PC-9 (cell line): ENCODE measurements around the gene TTC13. TPM values are rescaled to one million over a fixed set of nuclear protein-coding genes. Genes with fewer than 3 reads are reported as not detected.

Experiments used
- BruUV-seq: library from RNA; stranded (reverse); fragments of 400-500 nt; replicated peaks from 2 replicates; lab custom pipeline; 2021; lab: Mats Ljungman, UMichigan
- CTCF ChIA-PET: fragments of 300-600 bp; sonication (Branson Sonifier 250); formaldehyde crosslinking; loops from one replicate; lab custom pipeline; 2022; ENCODE audit warnings: antibody characterized with exemption; lab: Charles Lee
- POLR2A ChIA-PET: fragments of 300-600 bp; sonication (Branson Sonifier 250); formaldehyde crosslinking; loops from one replicate; lab custom pipeline; 2022; ENCODE audit warnings: antibody characterized with exemption; ENCODE audit not compliant: unreplicated experiment; lab: Charles Lee
- DNase-seq, 2 experiments: peaks; one replicate each; pipeline versions ENCODE4 v3.0.0 to v3.0.0-alpha.2; 2015 to 2022; ENCODE audit warnings: mixed read lengths in 1 of 2
- H2AFZ ChIP-seq: fragments of 200-600 bp; sonication (generic); 2 replicates; pipeline ENCODE4 v1.8.1; 2017; ENCODE audit warnings: antibody characterized with exemption
- H3F3A ChIP-seq: fragments of 200-600 bp; sonication (generic); 2 replicates; pipeline ENCODE4 v1.8.1; 2017; ENCODE audit warnings: antibody characterized with exemption, mild to moderate bottlenecking, low read depth; ENCODE audit not compliant: insufficient read depth
- H3K27ac ChIP-seq: fragments of 200-600 bp; sonication (generic); 2 replicates; pipeline ENCODE4 v1.6.1; 2016; ENCODE audit warnings: mixed run types
- H3K27me3 ChIP-seq: fragments of 200-600 bp; sonication (generic); 2 replicates; pipeline ENCODE4 v1.6.1; 2016; ENCODE audit warnings: low read depth, mixed run types; ENCODE audit not compliant: insufficient read depth
- H3K36me3 ChIP-seq: fragments of 200-600 bp; sonication (generic); 2 replicates; pipeline ENCODE4 v1.6.1; 2016; ENCODE audit warnings: low read depth, mixed run types
- H3K4me1 ChIP-seq: fragments of 200-600 bp; sonication (generic); replicated peaks from 2 replicates; pipeline ENCODE4 v1.6.1; 2016; ENCODE audit warnings: mixed run types; ENCODE audit not compliant: insufficient read depth
- H3K4me2 ChIP-seq: fragments of 200-600 bp; sonication (generic); 2 replicates; pipeline ENCODE4 v1.6.1; 2017; ENCODE audit warnings: mixed run types
- H3K4me3 ChIP-seq: fragments of 200-600 bp; sonication (generic); 2 replicates; pipeline ENCODE4 v1.6.1; 2016; ENCODE audit warnings: mixed run types
- H3K79me2 ChIP-seq: fragments of 200-600 bp; sonication (generic); 2 replicates; pipeline ENCODE4 v1.6.1; 2017; ENCODE audit warnings: low read depth, mixed run types
- H3K9me2 ChIP-seq: fragments of 200-600 bp; sonication (generic); 2 replicates; pipeline ENCODE4 v1.8.1; 2017; ENCODE audit warnings: mild to moderate bottlenecking; ENCODE audit not compliant: insufficient read depth
- H3K9me3 ChIP-seq: fragments of 200-600 bp; sonication (generic); 2 replicates; pipeline ENCODE4 v1.8.1; 2016; ENCODE audit warnings: low read depth; ENCODE audit not compliant: insufficient read depth
- H4K20me1 ChIP-seq: fragments of 200-600 bp; sonication (generic); 2 replicates; pipeline ENCODE4 v1.8.1; 2017; ENCODE audit not compliant: insufficient read depth
- EZH2 ChIP-seq: fragments of 200-600 bp; sonication (generic); IDR thresholded peaks from 2 replicates; pipeline ENCODE4 v1.8.0; 2017; ENCODE audit warnings: antibody characterized with exemption, low read depth
- intact Hi-C: fragments of 100-400 bp; cut with micrococcal nuclease; formaldehyde crosslinking; loops from one replicate; pipeline ENCODE4 v1.10.0; 2022; ENCODE audit not compliant: unreplicated experiment
- total RNA-seq: library from RNA; stranded (reverse); gene quantifications from 2 replicates; pipeline ENCODE4 v1.2.3, GENCODE V29; 2021
- TF ChIP-seq, protein P1 (sequence below): fragments of 200-600 bp; sonication (generic); conservative IDR thresholded peaks from 2 replicates; pipeline ENCODE4 v1.6.1; 2017; ENCODE audit warnings: mixed run types, antibody characterized with exemption, mild to moderate bottlenecking, moderate library complexity

The TTC13 gene
- total RNA-seq, 1 experiment from 2014 or later, result 7.5 TPM

DNA sequence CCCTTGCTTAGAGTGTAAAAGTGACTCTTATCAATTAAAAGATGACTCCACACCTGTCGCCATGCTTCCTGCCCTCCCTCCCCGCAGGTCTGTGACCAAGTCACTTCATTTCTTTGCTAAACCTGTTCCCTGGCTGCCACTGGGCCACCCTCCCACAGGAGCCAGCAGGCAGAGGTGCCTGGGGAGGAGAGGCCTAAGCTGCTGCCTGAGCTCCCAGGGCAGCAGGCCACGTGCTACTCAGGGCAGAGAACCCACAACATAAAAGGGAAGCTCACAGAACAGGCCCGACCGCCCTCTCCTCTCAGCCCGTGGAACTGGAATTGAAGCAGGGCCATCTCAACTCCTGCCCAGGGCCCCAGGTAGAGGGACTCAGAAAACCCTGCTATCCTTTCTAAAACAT is 115.2 kb downstream of the TTC13 start:
- H3K9me3 ChIP-seq, result no peaks in the 10 kb centered on the region
- H3K4me1 ChIP-seq, result peaks cover 34% of the 10 kb centered on the region
- H4K20me1 ChIP-seq, result no peaks in the 10 kb centered on the region
- no peak for TF ChIP-seq EZH2
- TF ChIP-seq, protein P1, sequence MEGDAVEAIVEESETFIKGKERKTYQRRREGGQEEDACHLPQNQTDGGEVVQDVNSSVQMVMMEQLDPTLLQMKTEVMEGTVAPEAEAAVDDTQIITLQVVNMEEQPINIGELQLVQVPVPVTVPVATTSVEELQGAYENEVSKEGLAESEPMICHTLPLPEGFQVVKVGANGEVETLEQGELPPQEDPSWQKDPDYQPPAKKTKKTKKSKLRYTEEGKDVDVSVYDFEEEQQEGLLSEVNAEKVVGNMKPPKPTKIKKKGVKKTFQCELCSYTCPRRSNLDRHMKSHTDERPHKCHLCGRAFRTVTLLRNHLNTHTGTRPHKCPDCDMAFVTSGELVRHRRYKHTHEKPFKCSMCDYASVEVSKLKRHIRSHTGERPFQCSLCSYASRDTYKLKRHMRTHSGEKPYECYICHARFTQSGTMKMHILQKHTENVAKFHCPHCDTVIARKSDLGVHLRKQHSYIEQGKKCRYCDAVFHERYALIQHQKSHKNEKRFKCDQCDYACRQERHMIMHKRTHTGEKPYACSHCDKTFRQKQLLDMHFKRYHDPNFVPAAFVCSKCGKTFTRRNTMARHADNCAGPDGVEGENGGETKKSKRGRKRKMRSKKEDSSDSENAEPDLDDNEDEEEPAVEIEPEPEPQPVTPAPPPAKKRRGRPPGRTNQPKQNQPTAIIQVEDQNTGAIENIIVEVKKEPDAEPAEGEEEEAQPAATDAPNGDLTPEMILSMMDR, result no peak
- ChIA-PET POLR2A (interaction anchor here (0.6 kb wide), 1 partner anchor 27 kb away, joined by 6 read pairs; no protein-coding TSS in a partner anchor), CTCF (no interaction called here)
- H3K79me2 ChIP-seq, result peaks cover 48% of the 10 kb centered on the region
- H3K4me3 ChIP-seq, result no peak overlapping the region
- peak overlapping the region; percentile 43 for H3K4me2 ChIP-seq
- H3K27ac ChIP-seq, result peak overlapping the region; percentile 39
- no peaks in the 10 kb centered on the region; the same call in 1 of the 2 replicates for H3K9me2 ChIP-seq
- peak; percentile 78 to 83 for DNase-seq
- H3K36me3 ChIP-seq, result no peaks in the 10 kb centered on the region
- BruUV-seq, result no TSS peak
- peak overlapping the region; percentile 7; the same call in 1 of the 2 replicates for H2AFZ ChIP-seq
- intact Hi-C loops, result loop anchor here (2.0 to 10.0 kb wide), 3 partner anchors 39 to 351 kb away; no protein-coding TSS in a partner anchor
- H3F3A ChIP-seq, result peaks cover 15% of the 10 kb centered on the region
- no peaks in the 10 kb centered on the region for H3K27me3 ChIP-seq

DNA sequence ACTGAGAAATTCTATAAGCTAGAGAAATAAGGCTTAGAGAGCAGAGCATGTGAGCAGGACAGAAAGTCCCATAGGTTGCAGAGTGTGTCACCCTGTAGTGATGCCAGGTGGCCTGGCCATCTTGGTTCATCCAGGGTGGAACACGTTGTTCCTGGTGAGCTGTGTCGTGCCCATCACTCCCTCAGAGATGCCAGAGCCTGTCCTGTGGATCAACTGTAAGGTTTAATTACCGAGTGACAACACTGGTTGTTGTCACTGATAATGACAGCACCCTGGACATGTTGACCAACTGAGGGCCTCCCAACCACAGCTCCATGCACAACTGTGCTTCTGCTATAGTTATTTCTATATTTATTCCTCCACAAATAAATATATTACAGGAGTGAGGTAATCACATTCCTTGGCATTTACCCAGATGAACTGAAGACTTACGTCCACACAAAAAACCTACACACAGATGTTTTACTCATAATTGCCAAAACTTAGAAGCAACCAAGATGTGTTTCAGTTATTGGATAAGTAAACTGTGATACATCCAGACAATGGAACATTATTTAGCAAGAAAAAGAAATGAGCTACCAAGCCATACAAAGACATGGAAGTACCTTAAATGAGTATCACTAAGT is 116.6 kb downstream of the TTC13 start:
- Histone ChIP-seq H3K36me3 (no peaks in the 10 kb centered on the region; the same call in 1 of the 2 replicates), H4K20me1 (no peaks in the 10 kb centered on the region), H3K4me1 (peaks cover 30% of the 10 kb centered on the region), H3K27ac (no peak overlapping the region), H3K27me3 (no peaks in the 10 kb centered on the region), H3K9me3 (no peaks in the 10 kb centered on the region), H3K9me2 (no peaks in the 10 kb centered on the region; the same call in 1 of the 2 replicates), H3K4me2 (no peak overlapping the region), H3K4me3 (no peak overlapping the region), H2AFZ (no peak overlapping the region), H3F3A (peaks cover 15% of the 10 kb centered on the region), H3K79me2 (peaks cover 39% of the 10 kb centered on the region)
- ChIA-PET POLR2A (no interaction called here), CTCF (no interaction called here)
- BruUV-seq, result no TSS peak
- TF ChIP-seq EZH2, result no peak
- intact Hi-C loops, result loop anchor here (2.0 to 10.0 kb wide), 3 partner anchors 37 to 353 kb away; no protein-coding TSS in a partner anchor
- DNase-seq, result no peak

DNA sequence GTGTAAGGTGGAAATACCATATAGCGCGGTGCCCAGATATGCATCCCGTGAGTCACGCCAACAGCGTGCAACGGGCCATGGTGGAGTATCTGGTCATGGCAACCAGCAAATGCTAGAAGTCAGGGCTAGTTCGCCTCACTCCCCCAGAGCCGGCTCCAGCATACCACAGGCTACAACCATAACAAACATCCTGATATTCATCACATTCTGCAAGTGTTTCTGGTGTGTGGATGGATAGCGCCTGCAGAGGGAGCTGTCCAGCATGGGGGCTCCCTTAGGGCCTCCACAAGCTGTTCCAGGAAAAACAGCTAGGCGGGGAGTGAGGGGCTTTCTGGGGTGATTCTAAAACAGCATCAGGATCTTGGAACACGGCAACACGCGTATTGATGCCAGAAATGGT is 117.2 kb downstream of the TTC13 start:
- Histone ChIP-seq H4K20me1 (no peaks in the 10 kb centered on the region), H3K27me3 (no peaks in the 10 kb centered on the region), H3K36me3 (no peaks in the 10 kb centered on the region; the same call in 1 of the 2 replicates), H3K9me3 (no peaks in the 10 kb centered on the region), H3K9me2 (no peaks in the 10 kb centered on the region; the same call in 1 of the 2 replicates), H3K4me1 (peaks cover 24% of the 10 kb centered on the region), H3K4me3 (no peak overlapping the region), H2AFZ (no peak overlapping the region), H3K79me2 (peaks cover 33% of the 10 kb centered on the region), H3F3A (peaks cover 15% of the 10 kb centered on the region), H3K27ac (no peak overlapping the region), H3K4me2 (no peak overlapping the region)
- no peak for DNase-seq
- TF ChIP-seq, protein P1, result no peak
- TF ChIP-seq EZH2, result no peak
- ChIA-PET POLR2A (no interaction called here), CTCF (no interaction called here)
- no TSS peak for BruUV-seq
- intact Hi-C loops, result loop anchor here (5.0 to 10.0 kb wide), 2 partner anchors 179 to 353 kb away; no protein-coding TSS in a partner anchor
